GM18511 (cell line): ENCODE measurements around the gene MAFF.
"Not testable (repeated sequence)": the region's sequence is repeated elsewhere in the genome, so short reads cannot be mapped to it uniquely, and the experiment has no call there.

Experiments used
- ATAC-seq: cut with Tn5 transposase; IDR thresholded peaks from one replicate; pipeline ENCODE4 v1.9.1; 2021; ENCODE audit warnings: mild to moderate bottlenecking, moderate library complexity; ENCODE audit not compliant: unreplicated experiment

MAFF gene

DNA sequence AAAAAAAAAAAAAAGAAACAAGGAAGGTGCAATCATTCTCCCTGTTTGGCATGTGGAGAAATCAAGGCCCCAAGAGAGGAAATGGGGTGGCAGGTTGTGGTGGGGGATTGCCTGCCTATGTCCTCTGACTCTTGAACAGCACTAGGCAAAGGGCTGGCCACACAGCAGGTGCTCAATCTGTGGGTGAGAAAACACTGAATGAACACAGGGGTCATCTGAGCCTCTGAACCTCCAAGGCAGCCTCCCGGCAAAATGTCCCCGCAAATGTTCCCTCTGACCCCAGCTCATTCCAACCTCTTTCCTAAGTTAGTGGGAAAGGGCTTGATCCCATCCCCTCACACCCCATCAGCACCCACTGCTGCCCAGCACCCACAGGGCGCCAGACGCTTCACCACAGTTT, 24.8 kb upstream of the MAFF start:
- no peak for ATAC-seq

GRCh38 chr22:38177571-38177925, 24.2 kb upstream of the MAFF start:
- not testable (repeated sequence) for ATAC-seq

- ATAC-seq, result no peak
Measured at GRCh38 chr22:38177926-38178604, 23.7 kb upstream of the MAFF start.

DNA sequence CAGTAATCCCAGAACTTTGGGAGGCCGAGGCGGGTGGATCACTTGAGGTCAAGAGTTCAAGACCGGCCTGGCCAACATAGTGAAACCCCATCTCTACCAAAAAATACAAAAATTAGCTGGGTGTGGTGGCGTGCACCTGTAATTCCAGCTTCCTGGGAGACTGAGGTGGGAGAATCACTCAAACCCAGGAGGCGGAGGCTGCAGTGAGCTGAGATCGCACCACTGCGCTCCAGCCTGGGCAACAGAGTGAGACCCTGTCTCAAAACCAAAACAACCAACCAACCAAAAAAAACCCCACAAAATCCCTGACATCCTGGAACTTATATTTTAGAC, 23.2 kb upstream of the MAFF start:
- not testable (repeated sequence) for ATAC-seq

GRCh38 chr22:38180841-38181452, 20.8 kb upstream of the MAFF start:
- ATAC-seq, result no peak

DNA sequence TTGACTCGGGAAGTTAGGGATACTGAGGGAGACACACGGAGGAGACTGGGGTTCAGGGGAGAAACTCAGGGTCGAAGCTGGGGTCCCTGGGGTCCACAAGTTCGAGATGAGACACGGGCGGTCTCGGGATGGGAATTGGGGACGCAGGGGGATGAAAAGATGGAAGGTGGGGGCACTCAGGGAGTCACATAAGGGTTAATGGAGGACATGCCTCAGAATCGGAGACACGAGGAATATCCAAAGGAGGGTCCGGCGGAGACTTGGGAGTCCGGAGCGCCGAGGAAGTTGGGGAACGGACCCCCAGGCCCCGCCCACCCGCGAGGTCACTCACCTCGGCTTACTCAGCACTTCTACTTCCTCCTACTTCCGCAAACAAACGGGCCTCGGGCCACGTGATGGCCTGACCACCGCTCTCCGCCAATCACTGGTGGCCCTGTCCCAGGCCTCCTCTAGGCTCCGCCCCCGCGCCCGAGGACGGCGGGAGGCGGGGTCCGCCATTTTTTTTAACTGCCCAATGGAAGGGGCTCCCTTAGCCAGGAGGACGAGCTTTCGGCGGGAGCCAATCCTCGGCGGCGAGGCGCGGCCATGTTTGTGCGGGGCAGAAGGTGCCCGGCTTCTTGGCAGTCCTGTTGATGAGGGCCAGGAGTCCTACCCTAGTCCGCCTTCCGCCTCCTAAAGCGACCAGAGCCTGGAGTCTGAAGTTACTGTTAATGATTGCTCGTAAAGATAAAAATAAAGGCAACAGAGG, 20.2 kb upstream of the MAFF start, which contains the start of gene PLA2G6:
Gene PLA2G6 (minus strand): TSS at position 378 of the 748 bp plus-strand sequence. CDS start 12,404 bp downstream, outside the sequence.
- peak; percentile 83 for ATAC-seq

DNA sequence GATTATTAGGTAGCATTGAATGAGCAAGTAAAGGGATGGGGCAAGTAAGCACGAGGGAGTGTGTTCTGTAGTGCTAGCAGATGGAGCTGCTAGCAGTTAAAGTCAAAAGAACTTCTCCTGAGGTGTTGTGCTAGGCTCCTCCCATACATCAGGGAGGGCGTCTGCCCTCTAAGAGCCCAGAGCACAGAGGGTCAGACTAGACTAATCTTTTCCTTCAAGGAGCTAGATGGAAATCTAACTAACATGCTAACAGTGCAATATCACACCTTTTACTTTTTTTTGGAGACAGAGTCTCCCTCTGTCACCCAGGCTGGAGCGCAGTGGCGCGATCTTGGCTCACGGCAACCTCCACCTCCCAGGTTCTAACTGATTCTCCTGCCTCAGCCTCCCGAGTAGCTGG, 17.0 kb upstream of the MAFF start:
- no peak for ATAC-seq

- ATAC-seq, result no peak
Measured at GRCh38 chr22:38186429-38186828, 15.4 kb upstream of the MAFF start.

DNA sequence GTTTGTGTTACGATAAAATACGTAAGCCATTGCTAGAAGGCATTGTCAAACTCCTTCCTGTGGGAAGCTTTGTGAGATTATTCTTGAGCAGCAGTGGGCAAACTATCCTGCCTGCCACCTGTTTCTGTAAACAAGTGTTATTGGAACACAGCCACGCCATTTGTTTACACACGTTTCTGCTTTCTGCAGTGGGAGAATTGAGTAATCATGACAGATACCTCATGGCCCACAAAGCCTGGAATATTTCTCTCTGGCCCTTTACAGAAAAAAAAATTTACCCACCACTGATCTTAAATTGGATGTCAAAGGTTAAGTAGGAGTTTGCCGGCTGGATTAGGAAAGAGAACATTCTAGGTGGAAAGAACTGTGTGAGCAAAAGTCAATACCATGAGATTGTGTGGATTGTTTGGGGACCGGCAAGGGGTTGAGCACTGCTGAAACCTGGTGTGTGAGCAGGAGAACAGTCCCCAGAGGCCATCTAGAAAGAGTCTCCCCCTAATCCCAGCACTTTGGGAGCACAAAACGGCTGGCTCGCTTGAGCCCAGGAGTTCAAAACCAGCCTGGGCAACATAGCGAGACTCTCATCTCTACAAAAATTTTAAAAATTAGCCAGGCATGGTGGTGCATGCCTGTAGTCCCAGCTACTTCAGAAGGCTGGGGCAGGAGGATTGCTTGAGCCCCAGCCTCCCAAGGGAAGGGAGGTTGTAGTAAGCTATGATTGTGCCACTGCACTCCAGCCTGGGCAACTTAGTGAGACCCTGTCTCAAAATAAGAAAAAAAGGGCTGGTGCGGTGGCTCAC, 14.2 kb upstream of the MAFF start:
- no peak for ATAC-seq

DNA sequence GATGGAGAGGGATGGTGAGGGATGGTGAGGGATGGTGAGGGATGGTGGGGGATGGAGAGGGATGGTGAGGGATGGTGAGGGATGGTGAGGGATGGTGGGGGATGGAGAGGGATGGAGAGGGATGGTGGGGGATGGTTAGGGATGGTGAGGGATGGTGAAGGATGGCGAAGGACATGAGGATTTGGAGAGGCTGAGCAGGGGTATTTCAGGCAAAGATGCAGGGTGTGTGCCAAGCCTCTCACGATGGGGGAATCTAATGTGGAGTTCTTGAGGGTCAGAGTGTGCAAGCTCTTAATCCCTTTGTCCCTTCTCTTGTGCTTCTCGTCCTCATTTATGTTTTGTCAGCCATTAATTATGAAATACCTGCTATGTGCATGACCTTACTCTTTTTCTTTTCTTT, 12.7 kb upstream of the MAFF start:
- ATAC-seq, result no peak

GRCh38 chr22:38190581-38190980, 11.2 kb upstream of the MAFF start:
- no peak for ATAC-seq

GRCh38 chr22:38191055-38191454, 10.7 kb upstream of the MAFF start:
- ATAC-seq, result no peak

- ATAC-seq, result no peak
Measured at GRCh38 chr22:38191731-38192474, 9.9 kb upstream of the MAFF start.

DNA sequence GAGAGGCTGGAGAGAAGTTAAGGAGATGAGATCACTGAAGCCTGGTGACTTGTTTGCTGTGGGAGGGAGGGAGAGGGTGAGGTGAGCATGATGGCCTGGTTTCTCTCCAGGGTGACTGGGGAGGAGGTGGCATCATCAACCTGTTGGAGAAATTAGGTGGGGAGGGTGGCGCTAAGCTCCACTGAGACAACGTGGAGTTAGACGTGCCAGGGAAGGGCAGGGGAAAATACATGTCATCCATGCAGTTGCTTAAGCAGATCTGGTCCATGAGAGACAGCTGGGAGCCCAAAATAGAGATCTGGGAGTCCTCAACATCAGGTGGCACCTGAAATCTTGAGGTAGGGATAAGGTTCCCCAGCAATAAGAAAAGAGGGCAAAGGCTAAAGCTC, 9.3 kb upstream of the MAFF start:
- no peak for ATAC-seq

GRCh38 chr22:38193580-38193979, 8.2 kb upstream of the MAFF start:
- ATAC-seq, result no peak

DNA sequence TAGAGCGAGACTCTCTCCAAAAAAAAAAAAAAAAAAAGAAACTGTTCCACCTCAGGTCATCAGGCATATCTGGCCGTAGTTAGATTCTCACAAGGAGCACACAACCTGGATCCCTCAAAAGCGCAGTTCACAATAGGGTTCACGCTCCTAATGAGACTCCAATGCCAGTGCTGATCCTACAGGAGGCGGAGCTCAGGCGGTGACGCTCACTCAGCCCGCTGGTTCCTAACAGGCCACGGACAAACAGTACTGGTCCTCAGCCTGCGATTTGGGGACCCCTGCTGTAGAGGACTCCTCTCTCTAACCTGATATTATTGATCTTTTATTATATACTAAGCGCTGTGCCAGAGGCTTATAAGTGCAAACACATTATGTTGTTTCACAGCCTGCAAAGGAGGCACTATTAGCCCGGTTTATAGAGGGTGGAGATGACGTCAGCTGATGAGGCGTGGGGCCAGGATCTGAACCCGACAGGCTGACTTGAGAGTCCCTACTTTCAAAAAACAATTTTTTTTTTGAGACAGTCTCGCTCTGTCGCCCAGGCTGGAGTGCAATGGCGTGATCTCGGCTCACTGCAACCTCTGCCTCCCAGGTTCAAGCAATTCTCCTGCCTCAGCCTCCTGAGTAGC, 4.9 kb upstream of the MAFF start:
- ATAC-seq, result no peak

DNA sequence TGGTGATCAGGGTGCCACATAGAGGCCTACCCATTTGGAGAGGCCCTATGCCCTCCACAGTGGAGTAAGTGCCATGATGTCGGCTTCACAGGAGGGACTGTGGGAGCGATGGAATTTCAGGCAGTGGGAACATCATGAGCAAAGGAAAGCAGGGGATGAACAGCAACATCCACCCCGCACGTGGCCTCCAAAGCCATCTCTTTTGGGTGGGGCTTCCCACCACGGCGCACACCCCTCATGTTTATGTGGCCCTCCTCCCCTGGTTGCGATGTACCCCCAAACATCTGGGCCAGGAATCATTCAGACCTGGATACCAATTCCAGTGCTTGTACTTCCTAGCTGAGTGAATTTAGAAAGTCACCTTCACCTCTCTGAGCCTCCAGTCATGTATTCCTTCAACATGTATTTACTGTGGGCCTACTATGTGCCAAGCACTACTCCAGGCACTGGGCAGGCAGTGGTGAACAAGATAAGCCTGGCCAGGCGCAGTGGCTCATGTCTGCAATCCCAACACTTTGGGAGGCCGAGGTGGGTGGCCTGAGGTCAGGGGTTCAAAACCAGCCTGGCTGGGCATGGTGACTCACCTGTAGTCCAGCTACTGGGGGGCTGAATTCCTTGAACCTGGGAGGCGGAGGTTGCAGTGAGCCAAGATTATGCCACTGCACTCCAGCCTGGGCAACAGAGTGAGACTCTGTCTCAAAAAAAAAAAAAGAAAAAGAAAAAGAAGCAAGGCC, 1.8 kb upstream of the MAFF start:
- ATAC-seq, result no peak

GRCh38 chr22:38201371-38201710, 453 bp upstream of the MAFF start:
- no peak for ATAC-seq

GRCh38 chr22:38202437-38203089, 769 bp downstream of the MAFF start:
- ATAC-seq, result peak; percentile 25
